ENCODE measurements around the gene CYP2E1.
"Not testable (repeated sequence)": the region's sequence is repeated elsewhere in the genome, so short reads cannot be mapped to it uniquely, and the experiment has no call there.

Gene CYP2E1

GRCh38 chr10:133526957-133527588 lies at the start of gene CYP2E1:
CYP2E1 (plus strand) TSS chr10:133527363; CDS start chr10:133527396, 33 bp downstream.
- Mint-ChIP-seq H3K4me3 (peak within 1 kb of the TSS; percentile 70), H3K27me3 (peaks cover 47% of the 10 kb centered on the region), H3K9me3 (peaks cover 16% of the 10 kb centered on the region), H3K36me3 (ENCODE audit: low read depth) (peaks cover 4% of the 10 kb centered on the region), H3K27ac (no peak within 1 kb of the TSS), H3K4me1 (peaks cover 21% of the 10 kb centered on the region)
- ATAC-seq, result no peak
- DNase-seq, result no peak

- Mint-ChIP-seq H3K27me3 (peaks cover 4% of the 10 kb centered on the region), H3K4me1 (peaks cover 2% of the 10 kb centered on the region), H3K36me3 (ENCODE audit: low read depth) (peaks cover 5% of the 10 kb centered on the region), H3K27ac (no peak overlapping the region), H3K4me3 (no peak overlapping the region), H3K9me3 (peaks cover 32% of the 10 kb centered on the region)
- ATAC-seq, result no peak
- DNase-seq, result no peak
Measured at GRCh38 chr10:133481086-133481643, 46.0 kb upstream of the CYP2E1 start.

GRCh38 chr10:133481657-133482056 lies 45.5 kb upstream of the CYP2E1 start:
- Mint-ChIP-seq H3K36me3 (ENCODE audit: low read depth) (peaks cover 6% of the 10 kb centered on the region), H3K4me3 (no peak overlapping the region), H3K27me3 (peaks cover 4% of the 10 kb centered on the region), H3K27ac (no peak overlapping the region), H3K9me3 (peaks cover 36% of the 10 kb centered on the region), H3K4me1 (peaks cover 1% of the 10 kb centered on the region)
- DNase-seq, result no peak
- no peak for ATAC-seq

- ATAC-seq (no peak), DNase-seq (no peak)
- H3K36me3 Mint-ChIP-seq (ENCODE audit: low read depth), result peaks cover 14% of the 10 kb centered on the region
- peaks cover 6% of the 10 kb centered on the region for H3K4me1 Mint-ChIP-seq
- H3K27ac Mint-ChIP-seq, result no peak overlapping the region
- no peak overlapping the region for H3K4me3 Mint-ChIP-seq
- H3K27me3 Mint-ChIP-seq, result peaks cover 4% of the 10 kb centered on the region
- H3K9me3 Mint-ChIP-seq, result peaks cover 50% of the 10 kb centered on the region
Measured at GRCh38 chr10:133484818-133485217, 42.3 kb upstream of the CYP2E1 start.

- H3K36me3 Mint-ChIP-seq (ENCODE audit: low read depth), result peaks cover 15% of the 10 kb centered on the region
- peaks cover 14% of the 10 kb centered on the region for H3K4me1 Mint-ChIP-seq
- ATAC-seq (no peak), DNase-seq (no peak)
- no peak overlapping the region for H3K4me3 Mint-ChIP-seq
- peaks cover 4% of the 10 kb centered on the region for H3K27me3 Mint-ChIP-seq
- H3K9me3 Mint-ChIP-seq, result peaks cover 50% of the 10 kb centered on the region
- H3K27ac Mint-ChIP-seq, result no peak overlapping the region
Measured at GRCh38 chr10:133487085-133487484, 40.1 kb upstream of the CYP2E1 start.

- no peak overlapping the region for H3K4me3 Mint-ChIP-seq
- ATAC-seq (no peak), DNase-seq (no peak)
- H3K27me3 Mint-ChIP-seq, result peaks cover 4% of the 10 kb centered on the region
- H3K9me3 Mint-ChIP-seq, result peaks cover 39% of the 10 kb centered on the region
- H3K36me3 Mint-ChIP-seq (ENCODE audit: low read depth), result peaks cover 15% of the 10 kb centered on the region
- H3K27ac Mint-ChIP-seq, result no peak overlapping the region
- peaks cover 14% of the 10 kb centered on the region for H3K4me1 Mint-ChIP-seq
Measured at GRCh38 chr10:133488354-133488753, 38.8 kb upstream of the CYP2E1 start.

GRCh38 chr10:133489816-133490588 lies 37.2 kb upstream of the CYP2E1 start:
- peaks cover 15% of the 10 kb centered on the region for H3K36me3 Mint-ChIP-seq (ENCODE audit: low read depth)
- peaks cover 29% of the 10 kb centered on the region for H3K9me3 Mint-ChIP-seq
- no peak overlapping the region for H3K27ac Mint-ChIP-seq
- peaks cover 4% of the 10 kb centered on the region for H3K27me3 Mint-ChIP-seq
- H3K4me3 Mint-ChIP-seq, result no peak overlapping the region
- ATAC-seq (peak; percentile 59), DNase-seq (no peak)
- peaks cover 14% of the 10 kb centered on the region for H3K4me1 Mint-ChIP-seq

- not testable (repeated sequence) for DNase-seq; ATAC-seq; H3K36me3 Mint-ChIP-seq (ENCODE audit: low read depth); H3K4me3 Mint-ChIP-seq; H3K27me3 Mint-ChIP-seq; H3K9me3 Mint-ChIP-seq; H3K27ac Mint-ChIP-seq
- H3K4me1 Mint-ChIP-seq, result peaks cover 14% of the 10 kb centered on the region
Measured at GRCh38 chr10:133493562-133493961, 33.6 kb upstream of the CYP2E1 start.

- H3K27me3 Mint-ChIP-seq; ATAC-seq; H3K4me3 Mint-ChIP-seq; DNase-seq; H3K36me3 Mint-ChIP-seq (ENCODE audit: low read depth); H3K4me1 Mint-ChIP-seq; H3K9me3 Mint-ChIP-seq; H3K27ac Mint-ChIP-seq: not testable (repeated sequence)
Measured at GRCh38 chr10:133497363-133497762, 29.8 kb upstream of the CYP2E1 start.

- DNase-seq; H3K27ac Mint-ChIP-seq; H3K36me3 Mint-ChIP-seq (ENCODE audit: low read depth); ATAC-seq; H3K27me3 Mint-ChIP-seq; H3K4me3 Mint-ChIP-seq; H3K4me1 Mint-ChIP-seq; H3K9me3 Mint-ChIP-seq: not testable (repeated sequence)
Measured at GRCh38 chr10:133499176-133499575, 28.0 kb upstream of the CYP2E1 start.

GRCh38 chr10:133500897-133501296 lies 26.3 kb upstream of the CYP2E1 start:
- not testable (repeated sequence) for H3K36me3 Mint-ChIP-seq (ENCODE audit: low read depth); H3K27ac Mint-ChIP-seq; H3K4me1 Mint-ChIP-seq; H3K27me3 Mint-ChIP-seq; H3K4me3 Mint-ChIP-seq; DNase-seq; H3K9me3 Mint-ChIP-seq; ATAC-seq

GRCh38 chr10:133509700-133510099 lies 17.5 kb upstream of the CYP2E1 start:
- H3K36me3 Mint-ChIP-seq (ENCODE audit: low read depth), result peaks cover 3% of the 10 kb centered on the region
- H3K27me3 Mint-ChIP-seq, result peaks cover 33% of the 10 kb centered on the region
- H3K4me1 Mint-ChIP-seq, result no peaks in the 10 kb centered on the region
- H3K27ac Mint-ChIP-seq, result no peak overlapping the region
- H3K9me3 Mint-ChIP-seq, result peaks cover 7% of the 10 kb centered on the region
- no peak overlapping the region for H3K4me3 Mint-ChIP-seq
- ATAC-seq (no peak), DNase-seq (no peak)

- no peak overlapping the region for H3K4me3 Mint-ChIP-seq
- H3K36me3 Mint-ChIP-seq (ENCODE audit: low read depth), result peaks cover 3% of the 10 kb centered on the region
- H3K4me1 Mint-ChIP-seq, result no peaks in the 10 kb centered on the region
- H3K9me3 Mint-ChIP-seq, result peaks cover 7% of the 10 kb centered on the region
- DNase-seq, result no peak
- H3K27me3 Mint-ChIP-seq, result peaks cover 33% of the 10 kb centered on the region
- no peak overlapping the region for H3K27ac Mint-ChIP-seq
- ATAC-seq, result no peak
Measured at GRCh38 chr10:133511408-133511807, 15.8 kb upstream of the CYP2E1 start.

- Mint-ChIP-seq H3K27me3 (peaks cover 34% of the 10 kb centered on the region), H3K9me3 (peaks cover 7% of the 10 kb centered on the region)
- no peak for DNase-seq
Measured at GRCh38 chr10:133511907-133512528, 15.1 kb upstream of the CYP2E1 start.

GRCh38 chr10:133515471-133515870 lies 11.7 kb upstream of the CYP2E1 start:
- H3K4me1 Mint-ChIP-seq, result peaks cover 10% of the 10 kb centered on the region
- H3K4me3 Mint-ChIP-seq, result no peak overlapping the region
- DNase-seq, result no peak
- no peak overlapping the region for H3K27ac Mint-ChIP-seq
- H3K9me3 Mint-ChIP-seq, result no peaks in the 10 kb centered on the region
- H3K36me3 Mint-ChIP-seq (ENCODE audit: low read depth), result no peaks in the 10 kb centered on the region
- H3K27me3 Mint-ChIP-seq, result peaks cover 16% of the 10 kb centered on the region
- no peak for ATAC-seq

More at GRCh38 chr10:133511907-133512528, 15.1 kb upstream of the CYP2E1 start:
- no peaks in the 10 kb centered on the region for H3K4me1 Mint-ChIP-seq
- H3K4me3 Mint-ChIP-seq, result no peak overlapping the region
- no peak for ATAC-seq
- peaks cover 3% of the 10 kb centered on the region for H3K36me3 Mint-ChIP-seq (ENCODE audit: low read depth)
- H3K27ac Mint-ChIP-seq, result no peak overlapping the region
